HG03457 (cell line): Measurements from ENCODE around the gene IL1RAPL2.
"Not testable (repeated sequence)": the region's sequence is repeated elsewhere in the genome, so short reads cannot be mapped to it uniquely, and the experiment has no call there.

Experiments
- ATAC-seq: cut with Tn5 transposase; IDR thresholded peaks from one replicate; pipeline ENCODE4 v1.9.1; 2021; ENCODE audit warnings: moderate number of reproducible peaks; ENCODE audit not compliant: unreplicated experiment

Gene IL1RAPL2

DNA sequence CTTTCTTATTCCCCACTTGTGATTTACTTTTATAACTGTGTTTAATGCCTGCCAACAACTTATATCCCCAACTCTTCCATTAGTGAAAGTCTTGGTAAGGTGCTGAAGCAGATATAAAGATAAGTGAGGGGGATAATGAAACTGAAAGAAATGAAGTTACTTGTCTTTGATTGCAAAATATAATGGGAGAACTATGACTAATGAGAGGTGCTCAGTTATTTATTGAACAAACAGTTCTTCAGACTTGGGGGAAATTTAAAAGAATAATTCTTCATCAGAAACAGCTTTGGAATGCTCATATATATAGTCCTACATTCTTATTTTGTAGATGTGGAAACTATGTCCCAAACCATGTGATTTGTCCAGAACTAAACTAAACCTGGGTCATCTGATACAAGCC, 441.0 kb downstream of the IL1RAPL2 start:
- ATAC-seq: no peak

DNA sequence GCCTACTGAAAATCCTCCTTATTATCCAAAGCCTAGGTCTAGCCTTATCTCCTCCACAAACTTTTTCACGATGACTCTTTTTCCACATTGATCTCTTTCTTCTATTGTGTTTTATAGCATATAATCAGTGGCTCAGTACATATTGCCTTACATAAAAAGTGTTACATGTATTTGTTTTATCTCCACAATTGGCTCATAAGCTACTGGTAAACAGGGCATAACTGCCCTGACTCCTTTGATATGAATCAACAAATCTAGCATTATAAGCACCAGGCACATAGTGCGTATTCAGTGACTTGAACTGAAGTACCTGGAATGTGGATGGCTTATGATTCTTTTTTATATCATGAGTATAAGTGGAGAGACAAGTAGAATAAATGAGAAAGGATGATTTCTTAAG, 447.7 kb downstream of the IL1RAPL2 start:
- no peak for ATAC-seq

DNA sequence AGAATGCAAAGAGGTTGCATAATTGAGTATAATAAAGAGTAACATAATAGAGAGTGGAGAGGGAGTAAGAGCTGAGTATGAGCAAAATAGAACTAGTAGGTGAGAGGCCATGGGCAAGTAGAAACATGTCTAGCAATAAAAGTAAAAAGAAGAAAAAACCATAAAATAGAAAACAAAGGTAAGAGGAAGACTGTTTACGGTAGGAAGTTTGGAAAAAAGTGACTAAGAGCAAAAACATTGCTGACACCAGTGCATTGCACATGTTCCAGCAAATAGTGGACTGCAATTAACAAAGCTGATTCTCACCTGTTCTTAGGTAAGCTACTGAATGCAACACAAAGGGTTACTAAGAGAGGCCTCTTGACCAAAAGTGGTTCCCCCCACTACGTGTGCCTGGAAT, 451.6 kb downstream of the IL1RAPL2 start:
- ATAC-seq: no peak

DNA sequence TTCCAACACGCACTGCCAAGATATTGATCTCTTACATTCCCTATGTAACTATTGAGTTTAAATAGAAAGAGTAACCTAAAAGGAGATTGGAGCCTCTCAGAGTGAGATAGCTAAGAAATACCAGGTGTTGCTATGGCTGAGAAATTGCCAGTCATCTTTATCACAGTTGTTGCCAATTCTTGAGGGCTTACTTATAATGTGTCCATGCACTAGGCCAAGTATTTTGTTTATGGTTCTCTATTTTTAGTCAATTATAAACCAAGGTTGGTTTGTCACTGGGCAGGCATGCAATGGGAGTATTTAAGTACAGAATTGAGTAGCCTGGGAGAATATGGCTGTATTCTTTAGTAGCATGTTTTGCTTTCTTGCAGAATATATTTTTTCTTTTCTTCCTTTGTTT, 452.9 kb downstream of the IL1RAPL2 start:
- ATAC-seq: no peak

DNA sequence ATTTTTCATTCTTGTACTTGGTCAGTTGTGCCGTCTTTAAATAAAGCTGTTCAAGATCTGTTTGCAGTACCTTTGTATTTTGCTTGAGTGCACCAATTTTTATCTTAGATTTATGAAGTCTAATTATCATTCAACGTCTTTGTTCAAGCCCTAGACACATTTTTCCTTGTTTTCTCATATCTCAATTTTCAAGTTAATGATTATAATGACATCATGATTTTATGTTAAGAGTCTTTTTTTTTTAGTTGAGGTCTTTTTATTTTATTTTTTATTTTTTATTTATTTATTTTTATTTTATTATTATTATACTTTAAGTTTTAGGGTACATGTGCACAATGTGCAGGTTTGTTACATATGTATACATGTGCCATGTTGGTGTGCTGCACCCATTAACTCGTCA, 463.0 kb downstream of the IL1RAPL2 start:
- not testable (repeated sequence) for ATAC-seq

DNA sequence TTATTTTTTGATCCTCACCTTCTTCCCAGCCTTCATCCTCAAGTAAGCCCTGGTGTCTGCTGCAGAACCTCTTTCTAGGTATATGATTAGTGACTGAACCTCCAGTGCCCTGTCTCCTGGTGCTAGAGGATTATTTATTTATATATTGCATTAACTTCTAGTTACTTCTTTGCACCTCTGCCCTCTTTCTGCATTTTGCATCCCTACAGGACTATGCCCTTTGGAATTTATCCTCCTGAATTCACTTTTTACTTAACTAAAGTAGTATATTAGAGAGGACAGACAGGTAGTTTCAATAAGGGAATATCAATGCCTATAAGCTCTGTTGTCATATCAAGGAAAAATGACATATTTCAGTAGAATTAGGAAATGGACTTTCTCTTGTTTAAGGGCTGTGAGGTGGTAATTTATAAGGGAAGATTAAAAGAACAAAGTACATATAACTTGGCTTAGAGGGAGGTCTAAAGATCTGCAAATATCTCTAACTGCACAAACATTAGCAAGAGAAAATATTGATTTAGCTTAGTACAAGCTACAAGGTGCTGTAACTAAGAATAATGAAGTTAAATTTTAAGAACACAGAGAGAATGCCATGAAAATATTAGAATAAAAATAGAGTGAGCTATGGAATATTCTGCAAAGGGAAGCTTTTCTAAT, 472.8 kb downstream of the IL1RAPL2 start:
- ATAC-seq: no peak

DNA sequence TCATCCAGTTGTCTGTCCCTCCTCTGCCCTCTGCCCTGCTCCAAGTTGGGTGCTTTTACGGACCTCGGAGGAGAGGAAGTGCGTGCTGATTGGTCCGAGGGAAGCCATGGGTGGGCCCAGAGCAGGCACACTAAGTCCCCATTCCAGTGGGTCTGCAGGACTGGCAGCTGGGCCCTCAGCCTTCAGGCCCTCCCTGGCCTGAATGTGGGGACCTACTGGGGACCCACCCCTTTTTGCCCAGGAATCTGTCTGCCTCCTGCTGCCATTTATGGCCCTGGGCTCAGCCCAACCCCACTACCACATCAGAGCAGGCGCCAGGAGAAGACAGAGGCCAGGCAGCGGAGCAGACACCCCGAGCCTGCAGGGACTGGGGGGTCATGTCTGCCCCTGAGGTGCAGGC, 484.9 kb downstream of the IL1RAPL2 start:
- no peak for ATAC-seq

DNA sequence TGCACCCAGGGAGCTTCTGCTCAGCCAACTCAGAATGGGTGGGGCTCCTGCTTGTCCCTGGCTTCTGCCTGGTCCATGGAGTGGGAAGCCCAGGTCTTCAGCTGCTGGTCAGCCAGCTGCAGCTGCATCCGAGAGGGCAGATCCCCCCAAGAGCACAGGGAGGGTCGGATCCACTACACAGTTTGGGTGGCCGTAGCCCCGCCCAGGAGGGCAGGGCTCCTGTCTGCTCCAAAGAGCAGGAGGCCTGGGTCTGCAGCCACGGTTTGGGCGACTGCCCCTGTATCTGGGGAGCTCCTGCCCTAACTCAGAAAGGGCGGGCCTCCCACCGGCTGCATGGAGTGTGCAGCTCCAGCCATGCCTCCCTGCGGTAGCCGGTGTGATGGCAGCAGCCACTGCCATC, 485.4 kb downstream of the IL1RAPL2 start:
- no peak for ATAC-seq

DNA sequence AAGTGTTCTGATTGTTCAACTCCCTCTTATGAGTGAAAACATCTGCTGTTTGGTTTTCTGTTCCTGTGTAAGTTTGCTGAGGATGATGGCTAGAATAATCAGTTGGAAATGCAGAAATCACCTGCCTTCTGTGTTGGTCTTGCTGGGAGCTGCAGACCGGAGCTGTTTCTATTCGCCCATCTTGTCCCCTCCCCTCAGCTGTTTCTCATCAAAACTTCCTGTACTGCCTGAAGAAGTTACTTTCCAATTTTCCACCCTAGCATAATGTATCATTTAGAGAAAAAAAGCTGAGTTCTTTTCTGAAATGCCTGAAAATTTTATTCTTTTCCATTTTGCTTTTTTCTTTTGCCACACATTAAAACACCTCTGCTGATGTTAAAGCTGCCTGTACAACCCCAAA, 486.9 kb downstream of the IL1RAPL2 start:
- no peak for ATAC-seq

DNA sequence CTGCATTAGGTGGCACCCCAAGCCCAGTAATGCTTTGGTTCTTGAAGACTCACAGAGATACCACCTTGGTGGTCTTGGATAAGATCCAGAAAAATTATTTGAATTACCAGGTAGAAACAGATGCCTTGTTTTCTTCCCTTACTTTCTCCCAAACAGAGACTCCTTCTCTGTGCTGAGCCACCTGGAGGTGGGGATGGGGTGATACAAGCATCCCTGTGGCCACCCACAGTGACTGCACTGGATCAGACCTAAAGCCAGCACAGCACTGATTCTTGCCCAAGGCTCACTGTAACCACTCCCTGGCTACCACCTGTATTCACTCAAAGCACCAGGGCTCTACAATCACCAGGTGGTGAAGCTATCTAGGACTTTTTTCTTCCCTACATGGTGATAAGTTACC, 497.7 kb downstream of the IL1RAPL2 start:
- no peak for ATAC-seq

DNA sequence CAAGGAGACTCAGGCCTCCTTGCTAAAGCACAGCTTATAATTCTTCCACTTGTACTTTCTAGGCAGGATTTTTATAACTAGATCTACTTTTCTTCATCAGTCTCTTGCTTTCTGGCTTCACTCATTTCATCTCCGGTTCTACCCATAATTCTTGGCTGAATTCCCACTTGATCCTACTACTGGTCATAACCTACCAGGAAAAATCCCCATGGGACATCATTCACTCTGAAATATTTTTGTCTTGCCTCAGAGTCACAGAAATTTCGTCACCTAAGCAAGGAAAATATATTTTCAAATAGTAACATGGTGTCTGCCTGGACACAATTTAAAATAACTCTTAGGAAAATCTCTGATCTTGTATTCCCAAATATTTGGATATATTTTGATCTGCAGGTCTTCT, 532.2 kb downstream of the IL1RAPL2 start:
- ATAC-seq: no peak

DNA sequence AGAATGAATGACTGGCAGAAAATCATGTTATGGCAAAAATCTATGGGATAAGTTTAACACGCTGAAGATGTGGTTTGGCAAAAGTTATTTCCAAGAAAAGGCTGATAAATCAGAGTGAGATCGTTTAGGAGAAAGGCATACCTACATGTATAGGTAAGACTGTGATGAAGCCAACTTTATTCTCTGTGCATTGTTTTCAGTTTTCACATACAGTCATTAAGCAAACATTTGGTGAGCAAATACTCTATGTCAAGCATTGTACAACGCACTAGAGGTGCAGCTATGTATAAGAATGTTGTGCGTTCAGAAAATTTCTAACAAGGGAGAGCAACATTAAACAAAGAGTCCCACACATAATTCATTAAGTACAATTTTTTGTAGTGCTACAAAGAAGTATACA, 532.8 kb downstream of the IL1RAPL2 start:
- ATAC-seq: no peak

DNA sequence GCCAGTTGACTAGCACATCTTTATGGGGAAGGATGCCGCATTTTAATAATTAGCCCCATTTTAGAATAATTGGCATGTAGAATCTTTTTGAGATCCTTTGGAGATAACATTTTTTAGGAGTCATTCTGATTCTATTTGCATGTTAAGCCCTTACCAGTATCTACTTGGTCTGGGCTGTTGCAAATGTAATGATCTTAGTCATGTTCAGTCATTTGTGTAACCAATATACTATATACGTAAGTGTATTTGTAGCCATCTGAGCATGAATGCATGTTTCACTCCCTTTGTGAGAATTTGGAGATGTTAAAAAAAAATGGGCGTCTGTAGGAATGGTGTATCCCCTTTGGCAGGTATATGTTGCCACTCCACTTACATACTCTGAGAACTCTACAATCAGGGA, 535.4 kb downstream of the IL1RAPL2 start:
- ATAC-seq: no peak

DNA sequence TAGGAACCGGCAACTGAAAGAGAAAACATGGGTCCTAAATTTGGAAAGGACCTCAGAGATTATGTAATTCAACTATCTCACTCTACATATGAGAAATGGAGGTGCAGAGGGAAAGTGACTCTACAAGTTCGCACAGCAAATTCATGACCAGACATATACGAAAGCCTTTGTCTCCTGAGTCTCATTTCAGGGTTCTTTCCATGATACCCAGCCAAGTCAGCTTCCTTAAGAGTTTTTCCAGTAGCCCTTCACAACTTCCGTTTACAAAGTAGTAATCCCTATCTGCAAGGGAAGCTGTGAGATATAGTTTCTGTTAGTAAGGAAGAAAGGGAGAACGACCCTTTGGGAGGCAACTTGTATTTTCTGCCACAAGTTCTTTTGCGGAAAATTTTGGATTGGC, 543.9 kb downstream of the IL1RAPL2 start:
- no peak for ATAC-seq

DNA sequence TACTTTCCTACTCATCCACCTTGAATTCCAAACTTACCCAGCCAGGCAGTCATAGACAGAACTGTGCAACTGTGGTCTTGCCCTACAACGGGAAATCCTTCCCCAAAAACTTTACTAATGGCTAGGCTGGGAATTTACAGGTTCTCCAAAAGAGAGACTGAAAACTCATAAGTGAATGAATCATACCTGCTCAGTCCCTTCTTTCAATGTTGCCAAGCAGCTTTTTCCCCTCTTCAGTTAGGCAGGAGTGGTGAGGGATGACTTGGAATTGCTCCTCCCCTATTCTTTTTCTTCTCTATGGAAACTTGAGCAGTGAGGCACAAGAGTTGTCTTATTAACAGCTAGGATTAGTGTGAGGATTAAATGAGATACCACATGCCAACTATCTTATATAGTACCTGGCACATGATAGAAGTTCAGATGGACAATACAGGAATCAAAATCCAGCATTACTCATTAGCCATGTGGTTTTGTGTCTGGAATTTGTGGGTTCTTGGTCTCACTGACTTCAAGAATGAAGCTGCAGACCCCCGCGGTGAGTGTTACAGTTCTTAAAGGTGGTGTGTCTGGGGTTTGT, 548.6 kb downstream of the IL1RAPL2 start:
- no peak for ATAC-seq

DNA sequence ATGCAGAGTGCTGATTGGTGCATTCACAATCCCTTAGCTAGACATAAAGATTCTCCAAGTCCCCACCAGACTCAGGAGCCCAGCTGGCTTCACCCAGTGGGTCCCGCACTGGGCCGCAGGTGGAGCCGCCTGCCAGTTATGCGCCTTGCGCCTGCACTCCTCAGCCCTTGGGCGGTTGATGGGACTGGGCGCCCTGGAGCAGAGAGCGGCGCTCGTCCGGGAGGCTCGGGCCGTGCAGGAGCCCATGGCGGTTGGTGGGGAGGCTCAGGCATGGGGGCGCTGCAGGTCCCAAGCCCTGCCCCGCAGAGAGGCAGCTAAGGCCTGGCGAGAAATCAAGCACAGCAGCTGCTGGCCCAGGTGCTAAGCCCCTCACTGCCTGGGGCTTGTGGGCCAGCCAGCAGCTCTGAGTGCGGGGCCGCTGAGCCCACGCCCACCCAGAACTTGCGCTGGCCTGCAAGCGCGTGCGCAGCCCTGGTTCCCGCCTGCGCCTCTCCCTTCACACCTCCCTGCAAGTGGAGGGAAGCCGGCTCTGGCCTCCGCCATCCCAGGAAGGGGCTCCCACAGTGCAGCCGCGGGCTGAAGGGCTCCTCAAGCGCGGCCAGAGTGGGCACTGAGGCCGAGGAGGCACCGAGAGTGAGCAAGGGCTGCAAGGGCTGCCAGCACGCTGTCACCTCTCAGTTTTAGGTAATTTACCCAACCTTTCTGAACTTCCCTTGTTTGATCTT, 549.8 kb downstream of the IL1RAPL2 start:
- not testable (repeated sequence) for ATAC-seq

DNA sequence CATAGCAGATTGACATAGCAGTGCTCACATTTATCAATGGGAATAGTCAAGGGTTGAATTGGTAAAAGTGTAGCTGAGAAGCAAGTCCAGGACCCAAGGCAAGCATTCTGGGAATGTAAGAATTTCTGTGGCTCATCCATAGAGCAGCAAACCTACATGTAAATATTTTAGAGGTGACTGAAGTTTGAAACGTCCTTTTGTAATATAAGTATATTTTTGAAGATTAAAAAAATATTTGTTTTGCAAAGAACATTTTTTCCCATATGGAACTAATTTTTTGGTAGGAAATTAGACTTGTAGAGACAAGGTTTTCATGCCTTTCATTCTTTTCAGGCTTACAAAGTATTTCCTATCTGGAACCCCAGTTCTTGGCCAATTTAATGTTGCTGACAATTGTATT, 550.5 kb downstream of the IL1RAPL2 start:
- ATAC-seq: no peak

DNA sequence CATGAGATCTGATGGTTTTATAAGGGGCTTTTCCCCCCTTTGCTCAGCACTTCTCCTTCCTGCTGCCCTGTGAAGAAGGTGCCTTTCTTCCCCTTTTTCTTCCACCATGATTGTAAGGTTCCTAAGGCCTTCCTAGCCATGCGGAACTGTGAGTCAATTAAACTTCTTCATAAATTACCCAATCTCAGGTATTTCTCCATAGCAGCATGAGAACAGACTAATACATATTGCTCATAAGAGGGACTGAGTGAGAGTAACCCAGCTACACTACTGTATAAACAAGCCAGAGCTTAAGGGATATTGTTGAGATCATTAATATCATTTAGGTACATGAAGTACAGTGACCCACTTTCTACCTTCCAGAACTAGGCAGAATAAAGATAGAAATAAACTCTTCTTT, 551.6 kb downstream of the IL1RAPL2 start:
- no peak for ATAC-seq

DNA sequence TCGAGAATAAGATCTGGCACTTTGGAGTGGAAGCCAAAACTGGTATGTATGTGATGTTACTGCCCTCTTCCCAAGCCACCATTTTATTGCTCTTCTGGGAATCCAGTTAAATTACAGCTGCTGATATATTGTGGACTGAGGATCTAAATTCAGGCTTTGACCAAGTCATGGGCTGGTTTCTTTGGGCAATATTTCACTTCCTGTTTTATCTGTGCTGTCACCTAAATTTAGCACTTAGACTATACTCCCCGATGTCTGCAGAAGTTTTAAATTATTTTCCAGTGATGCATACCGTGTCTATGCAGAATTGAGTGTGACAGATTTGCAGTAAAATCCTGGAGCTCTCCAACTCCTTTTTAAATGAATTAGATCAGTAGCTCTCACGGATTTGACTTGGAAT, 554.5 kb downstream of the IL1RAPL2 start:
- ATAC-seq: no peak

DNA sequence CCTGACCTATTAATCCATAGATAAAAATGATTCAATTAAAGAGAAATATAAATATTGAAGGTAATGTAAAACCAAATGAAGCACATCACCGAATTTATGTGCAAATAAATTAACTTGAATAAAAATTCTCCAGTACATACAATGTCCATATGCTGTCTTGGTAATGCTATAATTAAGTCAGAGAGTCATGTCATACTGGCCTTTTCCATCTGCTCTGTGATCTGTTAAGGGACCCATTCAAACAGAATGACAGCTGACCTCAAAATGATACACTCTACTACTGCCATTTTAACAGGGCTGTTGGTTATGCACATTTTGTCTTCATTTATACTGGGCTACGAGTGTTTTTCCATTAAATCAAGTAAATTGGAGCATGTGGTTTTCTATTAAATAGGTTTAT, 555.2 kb downstream of the IL1RAPL2 start:
- no peak for ATAC-seq

DNA sequence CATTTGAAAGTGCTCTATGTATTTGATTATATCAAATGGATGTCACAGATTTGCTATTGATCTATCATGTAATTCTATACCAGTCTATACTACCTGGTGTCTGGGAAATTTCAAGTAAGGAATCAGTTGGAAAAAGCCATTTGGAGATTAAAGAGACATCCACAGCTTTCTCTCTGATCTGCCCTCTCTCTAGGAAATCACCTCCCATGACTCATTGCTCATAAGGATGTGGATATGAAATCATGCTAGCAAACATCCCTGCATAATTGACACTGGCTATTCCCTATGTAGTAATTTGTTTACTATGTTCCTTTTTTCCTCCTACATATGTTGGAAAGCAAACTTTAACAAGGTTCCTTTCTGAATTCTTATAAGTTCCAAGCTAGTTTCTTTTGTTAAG, 560.2 kb downstream of the IL1RAPL2 start:
- no peak for ATAC-seq

DNA sequence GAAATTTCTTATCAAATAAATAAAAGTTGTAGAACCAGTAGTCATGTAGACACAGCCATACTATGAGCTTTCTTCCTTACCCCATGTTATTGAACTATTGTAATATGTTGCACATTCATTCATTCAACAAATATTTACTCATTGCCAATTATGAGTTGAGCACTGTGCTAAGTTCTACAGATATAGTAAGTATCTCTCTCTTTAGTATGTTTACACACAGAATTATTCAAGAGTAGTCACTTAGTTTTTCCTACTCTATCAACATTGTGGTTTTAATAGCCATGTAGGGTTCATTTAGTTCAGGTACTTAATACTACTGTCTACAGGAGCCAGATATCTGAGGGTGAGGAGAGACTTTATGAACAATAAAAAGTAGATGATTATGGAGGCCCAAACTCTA, 568.3 kb downstream of the IL1RAPL2 start:
- ATAC-seq: no peak

DNA sequence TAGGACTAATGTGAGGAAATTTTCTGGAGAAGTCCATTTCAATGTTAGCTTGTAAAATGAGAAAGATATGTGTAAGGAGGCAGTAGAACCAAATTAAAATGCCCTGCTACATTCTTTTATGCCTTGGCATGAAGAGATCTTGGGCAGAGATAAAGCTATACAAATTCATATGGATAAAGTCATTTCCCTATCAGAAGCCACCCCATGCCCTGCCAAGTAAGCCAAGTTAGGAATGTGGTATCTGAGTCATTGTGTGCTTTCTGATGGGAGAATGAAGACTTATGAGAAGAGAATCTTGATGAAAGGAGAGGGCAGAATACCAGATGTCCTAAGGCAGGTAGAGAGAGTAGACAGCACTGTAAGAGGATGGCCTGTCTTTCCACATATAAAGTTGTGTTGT, 570.8 kb downstream of the IL1RAPL2 start:
- ATAC-seq: no peak
